ENCODE data around the gene PRDX2.
A peak's percentile ranks its signal among the peaks of the same experiment; 100 is the strongest.
"Not testable (repeated sequence)": the region's sequence is repeated elsewhere in the genome, so short reads cannot be mapped to it uniquely, and the experiment has no call there.

Gene PRDX2

DNA sequence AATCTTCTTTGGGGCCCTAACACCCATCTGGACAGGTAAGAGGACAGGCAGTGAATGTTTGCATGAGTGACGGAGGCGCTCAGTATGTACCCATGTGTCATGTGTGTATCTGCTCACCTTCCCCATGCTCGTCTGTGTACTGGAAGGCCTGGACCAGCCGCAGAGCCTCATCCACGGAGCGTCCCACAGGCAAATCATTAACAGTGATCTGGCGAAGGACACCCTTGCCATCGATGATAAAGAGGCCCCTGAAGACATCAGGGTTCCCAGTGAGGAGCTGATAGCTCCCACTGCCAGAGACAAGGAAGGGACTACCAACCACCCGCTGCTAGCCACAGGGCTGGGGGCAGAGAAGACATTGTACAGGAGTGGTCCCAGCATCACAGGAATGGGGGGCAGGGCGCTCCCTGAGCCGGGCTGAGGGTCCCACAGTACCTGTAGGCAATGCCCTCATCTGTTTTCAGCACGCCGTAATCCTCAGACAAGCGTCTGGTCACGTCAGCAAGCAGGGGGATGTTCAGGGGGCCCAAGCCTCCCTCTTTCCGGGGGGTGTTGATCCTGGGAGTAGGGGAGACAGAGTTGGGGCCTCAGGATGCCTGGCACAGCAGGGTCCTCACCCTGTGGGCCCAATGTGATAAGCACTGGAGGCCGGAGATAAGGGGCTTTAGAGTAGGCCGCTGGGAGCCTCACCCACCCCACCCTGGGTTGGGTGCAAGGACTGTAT is 1.7 kb downstream of the PRDX2 start:
- Mint-ChIP-seq H3K9me3 (no peaks in the 10 kb centered on the region), H3K4me3 (peak overlapping the region; percentile 78 to 92 (median 89)), H3K36me3 (ENCODE audit: low read depth) (peaks cover 13% of the 10 kb centered on the region), H3K27me3 (ENCODE audit: low read depth) (no peaks in the 10 kb centered on the region), H3K27ac (no peak overlapping the region), H3K4me1 (peaks cover 24% of the 10 kb centered on the region)
- TF ChIP-seq, protein P1, sequence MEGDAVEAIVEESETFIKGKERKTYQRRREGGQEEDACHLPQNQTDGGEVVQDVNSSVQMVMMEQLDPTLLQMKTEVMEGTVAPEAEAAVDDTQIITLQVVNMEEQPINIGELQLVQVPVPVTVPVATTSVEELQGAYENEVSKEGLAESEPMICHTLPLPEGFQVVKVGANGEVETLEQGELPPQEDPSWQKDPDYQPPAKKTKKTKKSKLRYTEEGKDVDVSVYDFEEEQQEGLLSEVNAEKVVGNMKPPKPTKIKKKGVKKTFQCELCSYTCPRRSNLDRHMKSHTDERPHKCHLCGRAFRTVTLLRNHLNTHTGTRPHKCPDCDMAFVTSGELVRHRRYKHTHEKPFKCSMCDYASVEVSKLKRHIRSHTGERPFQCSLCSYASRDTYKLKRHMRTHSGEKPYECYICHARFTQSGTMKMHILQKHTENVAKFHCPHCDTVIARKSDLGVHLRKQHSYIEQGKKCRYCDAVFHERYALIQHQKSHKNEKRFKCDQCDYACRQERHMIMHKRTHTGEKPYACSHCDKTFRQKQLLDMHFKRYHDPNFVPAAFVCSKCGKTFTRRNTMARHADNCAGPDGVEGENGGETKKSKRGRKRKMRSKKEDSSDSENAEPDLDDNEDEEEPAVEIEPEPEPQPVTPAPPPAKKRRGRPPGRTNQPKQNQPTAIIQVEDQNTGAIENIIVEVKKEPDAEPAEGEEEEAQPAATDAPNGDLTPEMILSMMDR (IDR thresholded peaks at IDR 0.05; ENCODE audit: unreplicated experiment in 3 of 3): no peak

DNA sequence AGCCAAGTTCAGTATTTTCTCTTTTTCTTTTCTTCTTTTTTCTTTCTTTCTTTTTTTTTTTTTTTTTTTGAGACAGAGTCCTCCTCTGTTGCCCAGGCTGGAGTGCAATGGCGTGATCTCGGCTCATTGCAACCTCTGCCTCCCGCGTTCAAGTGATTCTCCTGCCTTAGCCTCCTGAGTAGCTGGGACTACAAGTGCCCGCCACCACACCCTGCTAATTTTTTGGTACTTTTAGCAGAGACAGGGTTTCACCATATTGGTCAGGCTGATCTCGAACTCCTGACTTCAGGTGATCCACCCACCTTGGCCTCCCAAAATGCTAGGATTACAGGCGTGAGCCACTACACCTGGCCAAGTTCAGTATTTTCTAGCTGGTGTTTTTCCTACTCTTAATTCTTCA is 4.0 kb downstream of the PRDX2 start:
- H3K4me1 Mint-ChIP-seq: peaks cover 29% of the 10 kb centered on the region
- H3K36me3 Mint-ChIP-seq (ENCODE audit: low read depth): peaks cover 13% of the 10 kb centered on the region
- H3K27me3 Mint-ChIP-seq (ENCODE audit: low read depth); H3K9me3 Mint-ChIP-seq; H3K4me3 Mint-ChIP-seq; H3K27ac Mint-ChIP-seq: not testable (repeated sequence)

GRCh38 chr19:12797141-12797587 is 4.4 kb downstream of the PRDX2 start:
- TF ChIP-seq, protein P1 (IDR thresholded peaks at IDR 0.05; ENCODE audit: unreplicated experiment in 3 of 3): no peak
- H3K27ac Mint-ChIP-seq: no peak overlapping the region
- no peak overlapping the region for H3K4me3 Mint-ChIP-seq
- peaks cover 13% of the 10 kb centered on the region for H3K36me3 Mint-ChIP-seq (ENCODE audit: low read depth)
- H3K9me3 Mint-ChIP-seq: no peaks in the 10 kb centered on the region
- H3K4me1 Mint-ChIP-seq: peaks cover 24% of the 10 kb centered on the region
- H3K27me3 Mint-ChIP-seq (ENCODE audit: low read depth): no peaks in the 10 kb centered on the region

DNA sequence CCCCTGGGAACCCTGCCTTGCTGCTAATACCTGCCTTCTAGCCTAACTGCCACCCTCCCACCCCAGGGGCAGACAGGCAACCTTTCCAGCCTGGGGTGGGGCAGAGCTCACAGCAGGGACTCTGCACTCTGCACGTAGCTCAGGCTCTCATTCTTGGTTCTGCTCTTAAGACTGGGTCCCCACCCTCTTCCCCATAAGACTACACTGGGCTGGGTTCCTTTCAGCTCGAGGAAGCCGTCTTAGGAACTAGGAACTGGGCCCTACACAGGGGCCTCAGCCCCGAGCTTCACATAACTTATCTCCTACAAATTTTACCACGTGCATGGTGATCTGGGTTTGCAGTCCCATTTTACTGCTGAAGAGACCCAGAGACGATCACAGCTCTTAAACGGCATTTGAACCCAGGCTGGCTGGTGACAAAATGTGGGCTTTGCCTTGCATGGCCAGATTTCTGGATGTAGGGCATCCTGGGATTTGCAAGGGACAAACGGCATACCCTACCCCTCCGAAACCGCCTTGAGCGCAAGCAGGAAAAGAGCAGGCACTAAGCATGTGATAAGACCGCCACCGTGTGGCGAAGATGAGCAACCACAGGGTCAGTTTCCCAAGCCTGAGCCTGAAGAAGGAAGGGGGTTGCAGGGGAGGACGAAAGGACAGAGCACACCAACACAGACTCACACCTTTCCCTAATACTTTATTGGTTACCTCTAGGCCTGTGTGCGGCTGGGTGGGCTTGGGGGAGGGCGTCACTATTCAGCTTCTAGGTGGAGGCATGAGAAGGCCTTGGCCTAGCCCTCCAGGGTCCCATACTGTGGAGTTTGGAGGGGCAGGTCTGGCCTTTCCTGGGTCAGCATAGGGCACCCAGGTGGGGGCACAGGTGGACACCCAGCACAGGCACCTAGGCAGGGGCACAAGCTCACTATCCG is 5.2 kb downstream of the PRDX2 start:
- no peaks in the 10 kb centered on the region for H3K9me3 Mint-ChIP-seq
- no peaks in the 10 kb centered on the region for H3K27me3 Mint-ChIP-seq (ENCODE audit: low read depth)
- peaks cover 13% of the 10 kb centered on the region for H3K36me3 Mint-ChIP-seq (ENCODE audit: low read depth)
- peak overlapping the region; percentile 72 to 80 (median 79) for H3K4me3 Mint-ChIP-seq
- peaks cover 23% of the 10 kb centered on the region for H3K4me1 Mint-ChIP-seq
- peak overlapping the region; percentile 31 to 72 (median 66) for H3K27ac Mint-ChIP-seq
- TF ChIP-seq, protein P1 (IDR thresholded peaks at IDR 0.05; ENCODE audit: unreplicated experiment in 3 of 3): peak; percentile 91 to 92 (median 92)

- Mint-ChIP-seq H3K36me3 (ENCODE audit: low read depth) (peaks cover 13% of the 10 kb centered on the region), H3K27ac (no peak overlapping the region), H3K4me1 (peaks cover 25% of the 10 kb centered on the region), H3K27me3 (ENCODE audit: low read depth) (no peaks in the 10 kb centered on the region), H3K9me3 (no peaks in the 10 kb centered on the region), H3K4me3 (peak overlapping the region; percentile 72 to 85 (median 84))
- TF ChIP-seq, protein P1 (IDR thresholded peaks at IDR 0.05; ENCODE audit: unreplicated experiment in 3 of 3): no peak
Measured at GRCh38 chr19:12794971-12795381, 6.6 kb downstream of the PRDX2 start.

- Mint-ChIP-seq H3K9me3 (no peaks in the 10 kb centered on the region), H3K27me3 (ENCODE audit: low read depth) (no peaks in the 10 kb centered on the region), H3K36me3 (ENCODE audit: low read depth) (peaks cover 9% of the 10 kb centered on the region), H3K27ac (peak overlapping the region; percentile 49 to 68 (median 60)), H3K4me1 (peaks cover 25% of the 10 kb centered on the region), H3K4me3 (peak overlapping the region; percentile 72 to 85 (median 84))
- TF ChIP-seq, protein P1 (IDR thresholded peaks at IDR 0.05; ENCODE audit: unreplicated experiment in 3 of 3): no peak
Measured at GRCh38 chr19:12794196-12794941, 7.2 kb downstream of the PRDX2 start.
